Breast epithelium (tissue), 3 donors: ENCODE data around the gene MUC7.

Source experiments
- POLR2A ChIP-seq: fragments of 450-650 bp; IDR thresholded peaks from one replicate; pipeline ENCODE4 v1.6.1; 2016; ENCODE audit warnings: antibody characterized with exemption, mild to moderate bottlenecking, moderate library complexity
- POLR2AphosphoS5 ChIP-seq, 3 donors: sonication (generic); formaldehyde crosslinking; IDR thresholded peaks; one replicate each; pipeline ENCODE4 v1.6.1; 2017; ENCODE audit warnings: antibody characterized with exemption in 3 of 3
- TF ChIP-seq, protein P1 (sequence below), 3 donors: fragments of 450-650 bp; IDR thresholded peaks; one replicate each; pipeline ENCODE4 v1.5.1; 2016 to 2017; ENCODE audit warnings: antibody characterized with exemption in 3 of 3, mild to moderate bottlenecking in 3 of 3, moderate library complexity in 3 of 3

DNA sequence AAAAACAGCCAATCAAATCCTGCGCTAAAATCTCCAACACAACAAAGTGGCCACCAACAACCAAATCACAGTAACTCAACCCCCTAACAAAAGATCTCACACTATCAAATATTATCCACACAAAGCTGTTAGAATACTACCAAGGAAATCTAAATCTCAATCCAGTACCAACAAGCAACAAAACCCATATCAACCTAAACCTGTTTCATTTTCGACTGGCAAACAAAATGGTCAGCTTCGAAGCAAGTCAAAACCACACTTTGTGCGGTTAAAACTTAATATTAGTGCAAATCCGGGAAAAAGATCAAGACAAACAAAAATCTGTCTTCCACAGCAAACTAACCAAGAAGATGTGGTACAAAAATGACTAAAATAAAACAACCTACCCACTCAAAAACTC lies 28.7 kb upstream of the MUC7 start:
- TF ChIP-seq, protein P1, sequence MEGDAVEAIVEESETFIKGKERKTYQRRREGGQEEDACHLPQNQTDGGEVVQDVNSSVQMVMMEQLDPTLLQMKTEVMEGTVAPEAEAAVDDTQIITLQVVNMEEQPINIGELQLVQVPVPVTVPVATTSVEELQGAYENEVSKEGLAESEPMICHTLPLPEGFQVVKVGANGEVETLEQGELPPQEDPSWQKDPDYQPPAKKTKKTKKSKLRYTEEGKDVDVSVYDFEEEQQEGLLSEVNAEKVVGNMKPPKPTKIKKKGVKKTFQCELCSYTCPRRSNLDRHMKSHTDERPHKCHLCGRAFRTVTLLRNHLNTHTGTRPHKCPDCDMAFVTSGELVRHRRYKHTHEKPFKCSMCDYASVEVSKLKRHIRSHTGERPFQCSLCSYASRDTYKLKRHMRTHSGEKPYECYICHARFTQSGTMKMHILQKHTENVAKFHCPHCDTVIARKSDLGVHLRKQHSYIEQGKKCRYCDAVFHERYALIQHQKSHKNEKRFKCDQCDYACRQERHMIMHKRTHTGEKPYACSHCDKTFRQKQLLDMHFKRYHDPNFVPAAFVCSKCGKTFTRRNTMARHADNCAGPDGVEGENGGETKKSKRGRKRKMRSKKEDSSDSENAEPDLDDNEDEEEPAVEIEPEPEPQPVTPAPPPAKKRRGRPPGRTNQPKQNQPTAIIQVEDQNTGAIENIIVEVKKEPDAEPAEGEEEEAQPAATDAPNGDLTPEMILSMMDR (IDR thresholded peaks at IDR 0.05): no peak
- no peak for TF ChIP-seq POLR2A
- no peak for TF ChIP-seq POLR2AphosphoS5 (IDR thresholded peaks at IDR 0.05)
